Brain microvascular endothelial cell (primary cell): ENCODE measurements around the gene KCNQ2.

Experiments used
- DNase-seq: peaks from one replicate; pipeline ENCODE4 v3.0.0-alpha.2; 2020
- H3K27ac ChIP-seq: fragments of 250-450 bp; sonication (Bioruptor Pico); 2 replicates; pipeline ENCODE4 v1.5.1; 2020; ENCODE audit warnings: mild to moderate bottlenecking, moderate library complexity
- H3K27me3 ChIP-seq: fragments of 250-450 bp; sonication (Bioruptor Pico); replicated peaks from 2 replicates; pipeline ENCODE4 v1.5.1; 2020; ENCODE audit warnings: mild to moderate bottlenecking
- H3K36me3 ChIP-seq: fragments of 250-450 bp; sonication (Bioruptor Pico); replicated peaks from 2 replicates; pipeline ENCODE4 v1.5.1; 2020; ENCODE audit warnings: mild to moderate bottlenecking
- H3K4me3 ChIP-seq: 2 replicates; pipeline ENCODE4 v1.5.1; 2011; ENCODE audit warnings: low read depth, mild to moderate bottlenecking, control low read depth, low read length, moderate library complexity
- in situ Hi-C: cut with HindIII; loops from 2 replicates; pipeline ENCODE4 v1.10.0; 2017; ENCODE audit warnings: low sequenced_read_pairs, low pct_ligation_motif_present
- TF ChIP-seq, protein P1 (sequence below): IDR thresholded peaks from 2 replicates; pipeline ENCODE4 v1.5.1; 2011; ENCODE audit warnings: low read depth, mild to moderate bottlenecking, moderate library complexity, low read length, control low read depth, inconsistent platforms; ENCODE audit errors: missing control alignments

Gene KCNQ2

GRCh38 chr20:63420359-63421093, 51.9 kb downstream of the KCNQ2 start:
- DNase-seq, result no peak
- TF ChIP-seq, protein P1, sequence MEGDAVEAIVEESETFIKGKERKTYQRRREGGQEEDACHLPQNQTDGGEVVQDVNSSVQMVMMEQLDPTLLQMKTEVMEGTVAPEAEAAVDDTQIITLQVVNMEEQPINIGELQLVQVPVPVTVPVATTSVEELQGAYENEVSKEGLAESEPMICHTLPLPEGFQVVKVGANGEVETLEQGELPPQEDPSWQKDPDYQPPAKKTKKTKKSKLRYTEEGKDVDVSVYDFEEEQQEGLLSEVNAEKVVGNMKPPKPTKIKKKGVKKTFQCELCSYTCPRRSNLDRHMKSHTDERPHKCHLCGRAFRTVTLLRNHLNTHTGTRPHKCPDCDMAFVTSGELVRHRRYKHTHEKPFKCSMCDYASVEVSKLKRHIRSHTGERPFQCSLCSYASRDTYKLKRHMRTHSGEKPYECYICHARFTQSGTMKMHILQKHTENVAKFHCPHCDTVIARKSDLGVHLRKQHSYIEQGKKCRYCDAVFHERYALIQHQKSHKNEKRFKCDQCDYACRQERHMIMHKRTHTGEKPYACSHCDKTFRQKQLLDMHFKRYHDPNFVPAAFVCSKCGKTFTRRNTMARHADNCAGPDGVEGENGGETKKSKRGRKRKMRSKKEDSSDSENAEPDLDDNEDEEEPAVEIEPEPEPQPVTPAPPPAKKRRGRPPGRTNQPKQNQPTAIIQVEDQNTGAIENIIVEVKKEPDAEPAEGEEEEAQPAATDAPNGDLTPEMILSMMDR, result no peak
- Histone ChIP-seq H3K27ac (no peak overlapping the region), H3K27me3 (peaks cover 18% of the 10 kb centered on the region), H3K36me3 (no peaks in the 10 kb centered on the region), H3K4me3 (no peak overlapping the region)
- in situ Hi-C loops, result no loop called here

- Histone ChIP-seq H3K27ac (no peak overlapping the region), H3K27me3 (peaks cover 18% of the 10 kb centered on the region), H3K4me3 (no peak overlapping the region), H3K36me3 (no peaks in the 10 kb centered on the region)
- TF ChIP-seq, protein P1, result no peak
- no peak for DNase-seq
- in situ Hi-C loops, result no loop called here
Observed at GRCh38 chr20:63419299-63419698, 53.2 kb downstream of the KCNQ2 start.

DNA sequence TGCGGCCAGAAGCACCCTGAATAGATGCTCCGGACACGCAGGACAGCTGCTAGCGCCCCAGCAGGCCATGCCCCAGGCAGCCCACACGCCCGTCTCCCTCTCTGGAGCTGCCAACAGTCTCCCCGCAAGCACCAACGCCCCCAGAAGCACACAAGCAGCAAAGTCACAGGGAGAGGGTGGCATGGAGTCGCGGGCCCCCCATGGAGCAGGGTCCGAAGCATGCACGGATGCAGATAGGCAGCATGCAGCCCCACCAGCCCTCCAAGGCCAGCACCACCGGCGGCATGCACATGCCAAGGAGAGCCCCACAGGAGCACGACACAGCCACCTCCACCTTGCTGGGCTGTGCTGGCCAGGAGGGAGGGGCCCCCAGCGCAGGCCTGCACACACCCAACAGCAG, 53.8 kb downstream of the KCNQ2 start:
- Histone ChIP-seq H3K27ac (no peak overlapping the region), H3K4me3 (no peak overlapping the region), H3K36me3 (no peaks in the 10 kb centered on the region), H3K27me3 (peaks cover 18% of the 10 kb centered on the region)
- in situ Hi-C loops, result no loop called here
- DNase-seq, result no peak
- TF ChIP-seq, protein P1, result no peak

- no peak overlapping the region for H3K27ac ChIP-seq
- peaks cover 18% of the 10 kb centered on the region for H3K27me3 ChIP-seq
- no peaks in the 10 kb centered on the region for H3K36me3 ChIP-seq
- H3K4me3 ChIP-seq, result no peak overlapping the region
- in situ Hi-C loops, result no loop called here
- DNase-seq, result no peak
- TF ChIP-seq, protein P1, result no peak
Observed at GRCh38 chr20:63417738-63418120, 54.7 kb downstream of the KCNQ2 start.

- in situ Hi-C loops, result no loop called here
- DNase-seq, result no peak
- peaks cover 21% of the 10 kb centered on the region for H3K27me3 ChIP-seq
- no peaks in the 10 kb centered on the region for H3K36me3 ChIP-seq
- no peak overlapping the region for H3K4me3 ChIP-seq
- H3K27ac ChIP-seq, result no peak overlapping the region
- TF ChIP-seq, protein P1, result no peak
Observed at GRCh38 chr20:63417097-63417737, 55.2 kb downstream of the KCNQ2 start.
